T-helper 2 cell (primary cell): ENCODE results near the gene NDEL1.

Experiments
- DNase-seq, 5 experiments: peaks; one replicate each; pipeline versions ENCODE4 v3.0.0 to v3.0.0-alpha.2; 2012 to 2022

NDEL1 gene

DNA sequence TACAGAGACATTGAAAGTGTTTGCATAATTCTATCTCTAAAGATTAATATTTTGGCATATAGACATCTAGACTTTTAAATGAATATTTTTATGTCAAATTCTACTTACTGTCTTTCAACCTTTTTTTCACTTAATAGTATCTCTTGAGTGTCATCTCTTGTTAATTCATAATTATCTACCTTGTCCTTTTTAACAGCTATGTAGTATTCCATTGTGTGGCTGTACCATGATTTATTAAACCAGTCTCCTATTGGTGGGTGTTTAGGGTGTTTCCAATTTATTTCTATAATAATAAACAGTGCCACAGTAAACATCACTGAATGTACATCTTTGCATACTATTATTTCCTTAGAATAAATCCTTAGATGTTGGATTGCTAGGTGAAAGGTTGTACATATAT is 21.7 kb upstream of the NDEL1 start:
- no peak for DNase-seq

GRCh38 chr17:8417806-8418205 is 17.9 kb upstream of the NDEL1 start:
- no peak for DNase-seq

GRCh38 chr17:8418471-8418870 is 17.2 kb upstream of the NDEL1 start:
- no peak for DNase-seq

GRCh38 chr17:8419305-8419704 is 16.4 kb upstream of the NDEL1 start:
- DNase-seq: no peak

- DNase-seq: no peak
Observed at GRCh38 chr17:8420041-8420934, 15.4 kb upstream of the NDEL1 start.

DNA sequence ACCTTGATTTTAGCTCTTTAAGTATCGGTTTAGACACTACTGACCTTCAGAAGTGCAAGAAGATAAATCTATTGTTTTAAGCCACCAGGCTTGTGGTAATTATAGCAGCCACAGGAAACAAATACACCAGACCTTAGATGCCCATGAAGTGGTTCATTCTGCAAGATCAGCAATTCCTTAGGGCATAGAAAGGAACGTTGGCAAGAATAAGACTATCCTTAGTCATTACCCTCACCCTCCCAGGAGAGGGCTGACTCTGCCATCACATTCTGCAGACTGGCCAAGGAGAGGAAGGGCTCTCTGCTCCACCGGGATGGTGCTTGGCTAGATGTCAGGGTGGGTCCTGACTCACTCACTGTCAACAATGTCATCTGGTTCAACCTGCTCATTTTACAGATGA is 14.1 kb upstream of the NDEL1 start:
- DNase-seq: no peak

- DNase-seq: no peak
Observed at GRCh38 chr17:8426094-8426720, 9.5 kb upstream of the NDEL1 start.

- no peak for DNase-seq
Observed at GRCh38 chr17:8426802-8427201, 8.9 kb upstream of the NDEL1 start.

GRCh38 chr17:8430966-8431365 is 4.7 kb upstream of the NDEL1 start:
- no peak for DNase-seq

DNA sequence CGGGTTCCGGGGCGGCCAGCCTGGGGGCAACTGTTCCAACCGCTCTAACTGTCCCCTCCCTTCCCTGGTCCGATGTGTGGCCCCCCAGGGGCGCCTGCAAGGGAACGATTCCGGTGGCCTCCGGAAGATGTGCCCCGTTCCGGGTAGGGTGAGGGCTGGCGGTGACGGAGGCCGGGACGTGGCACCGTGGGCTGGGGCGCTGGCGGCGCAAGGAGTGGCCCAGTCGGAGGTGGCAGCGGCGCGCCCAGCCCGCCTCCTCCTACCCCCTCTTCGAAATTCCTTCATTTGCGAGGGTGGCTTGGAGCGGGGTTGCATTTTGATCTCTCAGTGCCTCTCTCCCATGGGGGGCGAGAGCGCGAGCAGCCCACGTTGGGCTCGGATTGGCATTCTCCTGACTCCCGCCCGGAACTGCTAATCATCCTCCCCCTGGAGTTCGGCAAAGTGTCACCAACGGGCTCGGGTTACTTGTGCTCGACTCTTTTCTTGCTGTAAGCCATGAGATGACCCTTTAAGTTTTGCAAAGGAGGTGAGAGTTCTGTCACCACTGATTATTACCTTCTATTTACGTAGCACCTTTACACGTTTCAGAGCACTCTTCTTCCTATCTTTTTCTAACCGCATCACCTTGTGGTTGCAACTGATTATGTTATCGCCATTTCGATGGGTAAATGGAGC is 622 bp downstream of the NDEL1 start:
- peak; percentile 41 to 81 (median 50) for DNase-seq

DNA sequence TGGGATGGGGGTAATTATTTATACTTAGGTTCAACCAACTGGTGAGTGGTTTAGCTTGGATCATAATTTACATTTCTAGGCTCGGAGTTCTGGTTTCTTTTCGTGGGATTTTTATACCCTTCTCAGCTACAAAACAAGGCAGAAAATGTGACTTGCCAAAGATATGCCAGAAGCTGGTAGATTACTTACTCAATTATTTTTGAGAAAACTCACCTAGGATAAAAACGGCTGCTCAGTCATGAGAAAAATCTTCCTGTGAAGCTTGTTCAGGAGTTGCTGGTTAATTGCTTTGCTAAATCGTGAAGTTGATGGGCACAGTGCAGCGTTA is 1.1 kb downstream of the NDEL1 start:
- DNase-seq: no peak

GRCh38 chr17:8438441-8438840 is 2.8 kb downstream of the NDEL1 start:
- DNase-seq: peak in 2 of 5 experiments; percentile 54 to 61

DNA sequence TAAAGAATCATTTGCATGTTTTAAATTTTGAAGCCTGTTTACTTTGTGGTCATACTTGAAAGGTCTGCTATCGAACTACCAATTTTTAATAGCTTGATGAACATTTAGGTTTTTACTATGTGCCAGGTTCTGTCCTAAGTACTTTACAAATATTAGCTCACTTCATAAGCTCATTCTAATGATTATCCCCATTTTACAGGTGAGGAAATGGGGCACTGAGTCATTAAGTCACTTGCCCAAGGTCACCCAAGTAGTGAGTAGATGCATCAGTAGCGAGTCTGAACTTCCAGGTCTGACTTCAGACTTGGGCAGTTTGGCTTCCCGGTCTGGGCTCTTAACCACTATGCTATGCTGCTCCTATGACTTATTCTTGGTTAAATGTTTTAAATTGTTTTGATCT is 4.0 kb downstream of the NDEL1 start:
- DNase-seq: no peak

DNA sequence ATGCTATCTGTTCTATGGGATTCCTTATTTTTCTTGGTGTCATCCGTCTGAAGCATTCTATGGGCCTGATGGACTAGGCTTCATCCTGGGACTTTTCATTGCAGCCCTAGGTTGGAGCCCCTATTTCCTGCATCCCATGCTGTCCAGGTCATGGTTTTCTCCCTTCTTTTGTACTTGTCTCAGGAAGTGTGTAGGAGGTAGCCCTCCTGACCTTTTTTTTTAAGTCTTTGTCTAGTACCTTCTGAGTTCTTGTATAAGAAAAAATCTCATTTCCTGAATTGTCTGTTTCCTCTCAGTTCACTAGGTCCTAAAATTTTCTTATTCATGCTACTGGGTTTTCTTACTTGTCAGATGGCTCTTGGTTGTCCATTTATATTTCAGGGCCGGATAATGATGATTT is 6.0 kb downstream of the NDEL1 start:
- DNase-seq: no peak

DNA sequence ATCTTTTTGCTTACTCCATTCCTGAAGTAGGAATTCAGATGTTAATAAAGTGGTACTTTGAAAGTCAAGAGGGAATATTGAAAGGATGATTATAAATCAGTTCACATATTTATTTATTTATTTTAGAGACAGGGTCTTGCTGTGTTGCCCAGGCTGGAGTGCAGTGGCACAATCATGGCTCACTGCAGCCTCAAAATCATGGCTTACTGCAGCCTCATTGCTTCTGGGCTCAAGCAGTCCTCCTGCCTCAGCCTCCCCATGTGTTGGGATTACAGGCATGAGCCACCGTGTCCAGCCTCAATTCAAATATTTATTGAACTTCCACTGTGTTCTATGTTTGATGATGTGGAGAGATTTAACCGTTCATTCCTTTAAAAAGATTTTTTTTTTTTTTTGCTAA is 6.6 kb downstream of the NDEL1 start:
- DNase-seq: no peak

GRCh38 chr17:8443756-8444155 is 8.1 kb downstream of the NDEL1 start:
- DNase-seq: no peak

DNA sequence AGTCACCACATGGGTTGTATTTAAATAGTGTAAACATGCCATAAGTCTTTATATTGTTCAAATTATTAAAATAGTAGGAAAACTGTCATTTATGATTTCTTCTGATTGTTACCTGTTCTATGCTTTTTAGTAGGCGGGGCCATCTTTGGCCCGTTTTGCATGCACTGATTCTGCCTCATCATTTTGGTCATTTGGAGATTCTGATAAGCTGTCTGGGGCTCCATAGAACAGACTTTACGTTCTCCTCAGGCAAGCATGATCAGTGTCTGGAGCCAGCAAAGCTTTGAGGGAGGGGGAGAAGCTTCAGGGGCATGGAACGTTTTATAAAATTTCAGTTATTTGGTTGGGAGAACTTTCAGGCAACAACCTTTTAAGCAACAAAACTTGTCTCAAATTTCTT is 8.8 kb downstream of the NDEL1 start:
- no peak for DNase-seq

DNA sequence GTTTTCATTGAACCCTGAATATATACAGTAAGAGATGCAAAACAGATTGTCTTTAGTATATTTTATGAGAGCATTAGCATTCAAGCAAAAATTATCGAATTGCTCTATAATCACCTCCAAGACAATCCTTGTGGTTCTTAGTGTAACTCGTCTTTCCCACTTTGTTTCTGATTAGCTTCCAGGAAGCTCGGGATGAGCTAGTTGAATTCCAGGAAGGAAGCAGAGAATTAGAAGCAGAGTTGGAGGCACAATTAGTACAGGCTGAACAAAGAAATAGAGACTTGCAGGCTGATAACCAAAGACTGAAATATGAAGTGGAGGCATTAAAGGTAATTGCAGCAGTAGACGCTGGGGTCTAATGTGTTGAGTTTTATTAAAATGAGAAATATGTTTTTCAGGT is 9.9 kb downstream of the NDEL1 start:
- no peak for DNase-seq

- DNase-seq: no peak
Observed at GRCh38 chr17:8447799-8448198, 12.1 kb downstream of the NDEL1 start.

GRCh38 chr17:8448310-8448709 is 12.6 kb downstream of the NDEL1 start:
- DNase-seq: no peak

- no peak for DNase-seq
Observed at GRCh38 chr17:8451933-8452614, 16.4 kb downstream of the NDEL1 start.

DNA sequence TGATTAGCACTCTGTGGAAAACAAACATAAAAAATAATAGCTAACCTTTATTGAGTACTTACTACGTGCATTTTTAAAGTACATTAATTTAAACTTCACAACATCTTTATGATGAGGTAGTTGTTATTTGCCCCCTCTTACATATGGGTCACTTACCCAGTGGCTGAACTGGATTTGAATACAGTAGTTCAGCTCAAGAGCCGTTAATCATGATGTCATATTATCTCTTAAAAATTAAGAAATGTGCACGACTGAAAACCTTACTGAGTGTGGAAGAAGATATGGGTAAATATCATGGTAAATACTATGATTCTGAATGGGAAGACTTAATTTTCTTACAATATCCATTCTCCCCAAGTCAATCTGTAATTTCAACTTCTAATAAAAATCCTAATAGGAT is 17.6 kb downstream of the NDEL1 start:
- DNase-seq: no peak

GRCh38 chr17:8455665-8456209 is 20.1 kb downstream of the NDEL1 start:
- peak in 1 of 5 experiments; percentile 56 for DNase-seq
